GM18505 (cell line): Measurements from ENCODE around the gene EYA3.

Experiments used
- ATAC-seq: cut with Tn5 transposase; IDR thresholded peaks from one replicate; pipeline ENCODE4 v1.9.1; 2021; ENCODE audit not compliant: unreplicated experiment
- POLR2A ChIP-seq: IDR thresholded peaks from 4 replicates; pipeline ENCODE4 v1.6.1; 2011; ENCODE audit warnings: borderline replicate concordance; ENCODE audit not compliant: insufficient read depth, insufficient read length; ENCODE audit errors: extremely low read depth

Gene EYA3

DNA sequence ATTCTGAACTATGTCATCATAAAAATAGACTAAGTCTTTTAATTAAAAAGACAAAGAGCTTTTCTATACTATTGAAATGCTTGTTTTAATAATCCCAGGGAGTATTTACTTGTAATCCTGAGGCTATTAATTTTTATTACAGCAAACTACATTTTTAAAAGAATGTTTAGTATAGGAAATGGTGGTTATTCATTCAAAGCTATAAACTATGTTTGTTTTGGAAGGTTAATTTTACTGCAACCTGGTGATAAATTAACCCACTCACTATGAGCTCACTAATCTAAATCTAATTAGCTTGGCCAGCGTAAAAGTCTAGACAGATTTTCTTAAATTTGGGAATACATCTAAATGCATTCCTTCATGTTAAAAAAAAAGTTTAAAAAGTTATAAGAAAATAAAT is 13.8 kb upstream of the EYA3 start:
- no peak for ATAC-seq
- TF ChIP-seq POLR2A = no peak

DNA sequence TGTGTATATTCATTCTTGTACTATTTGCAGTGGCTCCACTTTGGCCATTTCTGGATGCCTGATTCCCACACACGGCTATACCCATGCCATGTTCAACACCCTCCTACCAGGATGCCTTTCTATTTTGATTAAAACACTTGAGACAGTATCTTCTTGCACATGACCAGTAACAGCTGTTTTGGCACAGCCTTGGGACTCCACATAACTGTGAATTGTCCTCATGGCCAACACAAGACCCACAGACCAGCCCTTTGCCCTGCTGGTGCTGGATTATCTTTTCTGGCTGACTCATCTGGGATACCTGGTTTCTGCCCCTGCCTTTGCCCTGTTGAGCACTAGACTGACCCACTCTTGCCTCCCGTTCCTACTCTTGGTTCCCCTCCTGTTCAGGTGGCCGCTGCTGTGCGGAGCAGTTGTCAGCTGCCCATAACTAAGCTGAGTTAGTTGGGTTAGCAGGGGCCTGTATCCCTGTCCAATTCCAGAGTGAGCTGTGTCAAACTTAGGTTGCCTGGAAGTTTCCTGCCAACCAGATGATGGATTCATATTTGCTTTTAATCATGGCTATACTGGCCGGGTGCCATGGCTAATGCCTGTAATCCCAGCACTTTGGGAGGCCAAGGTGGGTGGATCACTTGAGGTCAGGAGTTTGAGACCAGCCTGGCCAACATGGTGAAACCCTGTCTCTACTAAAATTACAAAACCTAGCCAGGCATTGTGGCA is 10.8 kb upstream of the EYA3 start:
- no peak for TF ChIP-seq POLR2A
- ATAC-seq = no peak

DNA sequence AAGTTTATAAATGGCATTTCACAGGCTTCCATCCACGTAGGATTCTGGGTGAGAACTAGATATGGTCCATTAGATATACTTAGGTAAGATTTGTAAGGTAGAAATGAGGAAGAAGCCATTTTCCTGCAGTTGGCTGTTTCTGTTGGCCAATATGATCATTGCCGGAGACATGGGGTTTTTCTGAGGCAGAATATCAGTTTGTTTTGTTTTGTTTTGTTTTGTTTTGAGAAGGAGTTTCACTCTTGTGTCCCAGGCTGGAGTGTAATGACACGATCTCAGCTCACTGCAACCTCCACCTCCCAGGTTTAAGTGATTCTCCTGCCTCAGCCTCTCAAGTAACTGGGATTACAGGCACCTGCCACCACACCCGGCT is 8.7 kb upstream of the EYA3 start:
- TF ChIP-seq POLR2A = no peak
- no peak for ATAC-seq

DNA sequence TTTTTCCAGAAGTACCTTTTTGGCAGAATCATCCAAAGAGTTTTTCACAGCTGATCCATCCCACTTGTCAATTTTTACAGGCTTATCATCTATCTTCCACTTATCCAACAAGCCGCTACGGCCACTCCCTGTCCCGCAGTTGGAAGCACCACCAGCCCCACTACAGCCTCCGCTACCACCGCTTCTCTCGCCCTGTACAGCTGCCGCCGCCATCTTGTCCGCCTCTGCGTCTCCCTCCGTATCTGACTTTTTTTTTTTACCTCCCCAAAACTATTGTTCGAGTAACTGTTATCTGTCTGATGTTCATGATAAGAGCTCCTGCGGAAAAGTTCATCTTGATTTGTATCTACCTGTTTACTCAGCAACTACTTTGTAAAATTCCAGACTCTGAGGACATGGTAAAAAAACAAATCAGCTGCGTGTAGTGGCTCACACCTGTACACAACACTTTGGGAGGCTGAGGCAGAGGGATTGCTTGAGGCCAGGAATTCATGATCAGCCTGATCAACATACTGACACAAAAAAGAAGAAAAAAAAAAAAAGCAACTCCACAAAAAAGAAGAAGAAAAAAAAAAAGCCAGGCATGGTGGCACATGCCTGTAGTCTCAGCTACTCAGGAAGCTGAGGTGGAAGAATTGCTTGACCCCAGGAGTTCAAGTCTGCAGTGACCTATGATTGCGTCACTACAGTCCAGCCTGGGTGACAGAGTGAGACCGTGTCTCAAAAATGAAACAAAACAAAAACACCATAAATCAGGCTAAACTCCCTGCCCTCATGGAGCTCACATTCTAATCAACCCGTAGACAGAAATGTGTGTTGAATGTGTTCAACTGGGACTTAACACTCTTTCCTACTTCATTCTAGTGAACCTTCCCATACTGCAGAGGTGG is 8.0 kb upstream of the EYA3 start:
- no peak for TF ChIP-seq POLR2A
- no peak for ATAC-seq

DNA sequence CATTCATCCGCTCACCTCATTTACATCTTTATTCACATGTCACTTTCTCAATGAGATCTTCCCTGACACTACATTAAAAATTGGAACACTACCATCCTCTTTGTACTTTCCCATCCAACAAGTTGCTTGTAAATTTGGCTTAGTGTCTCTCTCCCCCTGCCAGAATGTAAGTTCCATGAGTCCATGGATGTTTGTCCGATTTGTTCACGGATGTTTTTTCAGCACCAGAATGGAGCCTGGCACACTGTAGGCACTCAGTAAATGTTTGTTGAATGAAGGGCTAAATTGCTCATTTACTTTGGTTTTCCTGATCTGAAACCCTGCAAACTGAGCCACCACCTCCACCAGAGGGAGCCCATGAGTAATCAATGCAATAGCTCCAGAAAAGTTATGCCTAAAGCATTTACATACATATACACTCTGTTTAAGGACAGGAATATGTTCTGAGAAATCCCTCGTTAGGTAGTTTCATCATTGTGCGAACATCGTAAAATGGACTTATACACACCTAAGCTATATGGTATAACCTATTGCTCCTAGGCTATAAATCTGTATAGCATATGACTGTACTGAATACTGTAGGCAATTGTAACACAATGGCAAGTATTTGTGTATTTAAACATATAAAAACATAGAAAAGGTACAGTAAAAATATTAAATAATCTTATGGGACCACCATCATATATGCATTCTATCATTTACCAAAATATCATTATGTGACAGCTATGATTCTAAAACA is 2.8 kb upstream of the EYA3 start:
- ATAC-seq = no peak
- TF ChIP-seq POLR2A = no peak

DNA sequence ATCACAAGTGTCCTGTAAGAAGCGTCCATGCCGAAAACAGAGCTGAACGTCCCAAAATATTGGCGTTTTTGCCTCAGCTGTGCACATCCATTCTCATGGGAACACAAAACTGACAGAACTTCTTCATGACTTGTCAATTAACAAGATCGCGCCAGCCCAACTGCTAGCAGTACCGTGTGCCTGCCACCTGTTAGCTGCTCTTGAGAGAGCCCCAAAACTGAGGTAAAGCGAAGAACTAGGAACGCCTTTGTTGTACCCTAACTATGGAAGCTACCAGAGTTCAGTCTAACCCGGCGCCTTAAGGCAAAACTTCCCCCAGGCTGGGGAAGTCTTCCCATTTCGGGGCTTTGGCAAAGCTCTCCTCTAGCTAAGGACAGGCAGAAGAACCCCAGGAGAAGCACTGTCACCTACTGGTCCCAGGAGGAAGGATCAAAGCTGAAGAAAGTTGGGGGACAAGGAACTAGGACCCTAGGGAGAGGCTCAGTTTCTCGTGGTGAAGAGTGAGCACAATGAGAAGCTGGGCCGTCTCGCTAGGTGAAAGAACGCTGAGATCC is 719 bp downstream of the EYA3 start:
- peak; percentile 1 for ATAC-seq
- TF ChIP-seq POLR2A = no peak

DNA sequence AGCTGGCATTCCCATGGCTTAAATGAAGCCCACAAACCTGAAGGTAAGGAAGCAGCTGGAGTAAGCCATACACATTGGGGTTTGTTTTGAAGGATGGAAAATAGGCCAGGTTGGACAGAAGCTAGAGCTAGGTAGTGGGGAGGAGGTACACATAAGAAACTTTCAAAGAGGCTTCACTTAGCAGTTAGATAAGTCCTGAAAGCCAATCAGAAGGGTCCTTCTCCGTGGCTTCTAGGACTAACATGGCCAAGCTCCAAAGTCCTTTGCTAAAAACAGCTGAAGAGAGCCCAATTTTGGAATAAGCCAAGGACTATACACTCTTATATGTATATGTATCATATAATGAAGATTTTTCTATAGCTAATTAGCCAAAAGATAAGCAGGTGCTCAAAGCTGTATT is 1.8 kb downstream of the EYA3 start:
- no peak for ATAC-seq
- no peak for TF ChIP-seq POLR2A

DNA sequence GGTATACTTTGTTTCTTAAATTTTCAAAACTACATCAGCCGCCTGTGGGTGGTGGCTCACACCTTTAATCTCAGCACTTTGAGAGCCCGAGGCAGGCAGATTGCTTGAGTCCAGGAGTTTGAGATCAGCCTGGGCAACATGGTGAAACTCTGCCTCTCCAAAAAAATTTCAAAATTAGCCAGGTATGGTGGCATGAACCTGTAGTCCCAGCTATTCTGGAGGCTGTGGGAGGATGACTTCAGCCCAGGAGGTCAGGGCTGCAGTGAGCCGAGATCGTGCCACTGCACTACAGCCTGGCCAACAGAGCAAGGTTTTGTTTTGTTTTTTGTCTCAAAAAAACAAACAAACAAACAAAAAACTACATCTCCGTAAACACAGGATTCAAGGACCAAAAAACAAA is 3.3 kb downstream of the EYA3 start:
- no peak for TF ChIP-seq POLR2A
- ATAC-seq = no peak

DNA sequence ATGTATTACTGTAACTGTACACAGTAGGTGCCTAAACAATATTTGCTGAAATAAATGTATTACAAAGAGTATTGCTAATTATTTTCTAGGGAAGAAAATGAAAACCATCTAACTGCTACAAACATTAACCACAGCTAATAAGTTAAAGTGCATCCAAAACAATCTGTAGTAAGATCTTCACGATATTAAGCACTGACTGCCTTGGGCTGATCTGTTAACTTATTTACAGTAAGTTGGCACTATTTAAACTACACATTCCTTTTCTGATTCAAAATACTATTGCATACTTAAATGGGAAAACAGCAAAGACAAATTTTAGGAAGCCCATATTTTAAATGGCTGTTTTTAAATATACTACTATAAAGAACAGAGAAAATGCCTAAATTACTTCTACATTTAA is 4.5 kb downstream of the EYA3 start:
- ATAC-seq = no peak
- TF ChIP-seq POLR2A = no peak

DNA sequence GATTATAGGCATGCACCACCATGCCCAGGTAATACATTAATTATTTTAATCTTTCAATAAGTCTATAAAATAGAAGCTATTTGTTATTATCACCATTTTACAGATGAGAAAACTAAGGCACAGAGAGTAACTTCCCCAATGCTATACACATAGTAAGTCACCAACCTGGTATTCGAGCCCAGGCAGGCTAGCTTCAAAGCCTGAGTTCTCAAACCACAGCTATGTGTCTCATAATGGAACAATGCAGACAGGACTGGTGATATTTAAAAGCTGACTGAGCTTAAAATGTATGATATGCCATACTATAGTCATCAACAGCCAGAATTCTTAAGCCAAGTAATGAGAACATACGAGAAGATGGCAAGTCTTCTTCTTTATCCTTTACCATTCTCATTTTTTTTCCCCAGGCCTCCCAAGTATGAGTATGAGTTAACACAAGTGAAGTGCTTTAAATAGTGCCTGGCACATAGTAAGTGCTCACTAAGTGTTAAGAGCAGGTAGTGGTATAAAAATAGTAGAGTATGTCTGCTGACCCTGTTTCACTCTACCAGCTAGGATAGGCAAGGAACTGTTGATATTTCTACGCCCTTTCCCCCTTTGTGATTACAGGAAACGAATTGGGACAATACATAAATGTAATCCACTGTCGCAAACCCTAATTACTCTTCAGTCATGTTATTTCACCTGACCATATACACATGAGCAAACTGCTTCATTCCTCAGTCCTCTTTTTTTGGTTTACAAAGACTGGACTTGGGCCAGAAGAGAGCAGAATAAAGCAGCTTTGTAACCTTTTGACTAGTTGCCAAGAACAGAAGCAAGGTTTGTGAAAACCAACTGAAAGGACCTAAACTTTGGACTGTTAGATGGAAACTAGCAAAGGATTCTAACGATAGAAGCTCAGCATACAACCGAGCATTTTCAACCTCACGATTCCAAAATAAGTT is 9.5 kb downstream of the EYA3 start:
- no peak for ATAC-seq
- TF ChIP-seq POLR2A = no peak

DNA sequence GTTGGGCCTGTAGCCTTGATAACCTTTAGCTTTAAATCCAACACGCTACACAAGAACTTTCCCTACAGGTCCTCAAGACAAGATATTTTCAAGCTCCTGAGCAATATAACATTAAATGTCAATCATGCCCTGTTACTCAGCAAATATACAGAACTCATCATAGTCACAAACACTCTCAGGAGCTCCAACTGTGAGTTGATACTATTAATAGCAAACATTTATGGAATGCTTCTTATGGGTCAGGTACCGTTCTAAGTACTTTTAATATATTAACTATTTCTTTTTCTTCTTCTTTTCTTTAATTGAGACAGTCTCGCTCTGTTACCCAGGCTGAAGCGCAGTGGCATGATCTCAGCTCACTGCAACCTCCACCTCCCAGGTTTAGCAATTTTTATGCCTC is 10.1 kb downstream of the EYA3 start:
- ATAC-seq = no peak
- TF ChIP-seq POLR2A = no peak

DNA sequence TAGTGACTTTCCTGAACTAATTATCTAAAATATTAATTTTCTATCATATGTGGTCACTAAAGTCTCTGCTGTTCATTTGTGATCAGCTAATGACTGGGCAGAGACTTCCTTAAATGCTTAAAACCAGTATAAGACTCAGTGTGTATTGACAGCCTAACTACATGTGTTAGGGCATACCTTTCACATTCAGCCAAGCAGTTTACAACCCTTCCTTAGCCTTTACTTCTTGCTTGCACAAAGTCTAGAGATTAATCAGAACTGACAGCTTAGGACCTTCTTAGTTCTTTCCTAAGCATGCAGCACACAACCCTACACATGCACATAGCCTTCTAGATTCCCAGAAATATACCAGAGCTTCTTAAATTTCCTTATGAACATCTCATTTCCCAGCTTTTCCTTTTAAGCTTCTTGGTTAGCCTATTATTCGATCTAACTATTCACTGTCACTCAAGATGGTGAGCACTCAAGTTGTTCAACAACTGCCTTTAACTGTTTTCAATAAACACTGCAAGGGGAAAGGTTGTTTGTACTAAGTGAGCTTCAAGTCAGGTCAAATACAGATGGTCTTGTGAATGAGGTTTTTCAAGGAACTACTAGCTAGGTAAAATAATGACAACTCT is 13.4 kb downstream of the EYA3 start:
- ATAC-seq = no peak
- TF ChIP-seq POLR2A = no peak
